ENCODE data around the gene ZC3H12A. TPM values are rescaled to one million over a fixed set of nuclear protein-coding genes. Genes with fewer than 3 reads are reported as not detected.
A peak's percentile ranks its signal among the peaks of the same experiment; 100 is the strongest.

ZC3H12A gene
- total and polyA plus RNA-seq, 2 of the 8 experiments (the other 6 are each of a cell fraction or from before 2014, with no cell fraction given), result 7.4 to 10.0 TPM

GRCh38 chr1:37429029-37429428, 45.4 kb upstream of the ZC3H12A start:
- TF ChIP-seq JUND (IDR thresholded peaks at IDR 0.05; ENCODE audit: low read length), result no peak
- TF ChIP-seq RXRA (IDR thresholded peaks at IDR 0.05; ENCODE audit: insufficient read depth, low read depth, low read length), result no peak
- no peak for TF ChIP-seq BCL11A (IDR thresholded peaks at IDR 0.05; ENCODE audit: low read depth in 2 of 2, low read length in 2 of 2)
- TF ChIP-seq SRF (IDR thresholded peaks at IDR 0.05; ENCODE audit: low read depth, low read length), result no peak
- no peak for TF ChIP-seq MAFK (IDR thresholded peaks at IDR 0.05; ENCODE audit: low read depth, low read length)
- no peak for TF ChIP-seq CEBPB (IDR thresholded peaks at IDR 0.05; ENCODE audit: low read depth, low read length)
- no peak for TF ChIP-seq SP2 (IDR thresholded peaks at IDR 0.05; ENCODE audit: low read length)
- TF ChIP-seq CTBP2 (IDR thresholded peaks at IDR 0.05; ENCODE audit: borderline replicate concordance, insufficient read depth, insufficient read length, low read length), result no peak
- Histone ChIP-seq H4K91ac (replicated peaks; ENCODE audit: insufficient read length, low read length) (no peak overlapping the region), H3K56ac (replicated peaks; ENCODE audit: insufficient read length, low read depth, low read length) (no peak overlapping the region), H3K4me3 (ENCODE audit: extremely low read depth in 1 of 4, insufficient read depth in 2 of 4, low read depth in 3 of 4, low read length in 4 of 4) (no peak overlapping the region), H3K79me2 (ENCODE audit: control insufficient read depth in 1 of 2, insufficient read depth in 2 of 2, low read length in 2 of 2) (no peaks in the 10 kb centered on the region), H2BK120ac (replicated peaks; ENCODE audit: low read depth, low read length) (no peak overlapping the region), H4K8ac (ENCODE audit: extremely low read depth, insufficient read depth, low read length) (no peak overlapping the region), H3K4ac (replicated peaks; ENCODE audit: insufficient read length, low read depth, low read length) (no peak overlapping the region), H2BK15ac (ENCODE audit: low read length) (no peak overlapping the region), H2AK5ac (ENCODE audit: low read depth, low read length) (no peak overlapping the region), H2AFZ (ENCODE audit: low read length) (no peak overlapping the region), H3K9me3 (ENCODE audit: insufficient read depth in 2 of 2, low read depth in 1 of 2, low read length in 1 of 2) (no peaks in the 10 kb centered on the region), H3K18ac (ENCODE audit: extremely low read depth, low read length) (no peak overlapping the region), H3K9ac (replicated peaks in 1 of 4; ENCODE audit: extremely low read depth in 1 of 4, low read depth in 3 of 4, low read length in 3 of 4) (no peak overlapping the region), H3K36me3 (ENCODE audit: control insufficient read depth in 2 of 4, insufficient read depth in 4 of 4, low read length in 3 of 4) (no peaks in the 10 kb centered on the region), H3K27ac (ENCODE audit: low read depth, low read length) (no peak overlapping the region), H3K4me1 (replicated peaks in 1 of 4; ENCODE audit: control insufficient read depth in 3 of 4, insufficient read depth in 4 of 4, low read length in 3 of 4) (peaks cover 0 to 8% (median 3%) of the 10 kb centered on the region in 4 experiments; a peak in 3 of 7 replicates), H2BK20ac (ENCODE audit: low read length) (peak overlapping the region; percentile 84), H3K23ac (ENCODE audit: insufficient read length) (no peak overlapping the region), H3K4me2 (ENCODE audit: insufficient read depth in 1 of 2, low read depth in 2 of 2, low read length in 2 of 2) (no peak overlapping the region), H3K23me2 (ENCODE audit: low read depth, low read length) (peaks cover 5% of the 10 kb centered on the region; the same call in 1 of the 2 replicates), H3K27me3 (replicated peaks in 1 of 4; ENCODE audit: control insufficient read depth in 3 of 4, extremely low read depth in 1 of 4, insufficient read depth in 3 of 4, low read length in 3 of 4) (no peaks in the 10 kb centered on the region), H4K5ac (ENCODE audit: insufficient read length, low read depth, low read length) (no peak overlapping the region), H2BK5ac (ENCODE audit: low read depth, low read length) (no peak overlapping the region), H4K20me1 (replicated peaks in 1 of 2; ENCODE audit: control insufficient read depth in 1 of 2, insufficient read depth in 2 of 2, low read length in 2 of 2) (no peaks in the 10 kb centered on the region), H2BK12ac (ENCODE audit: low read depth, low read length) (0 out of 2 replicates have a peak overlapping the region, but pooled peaks have one; percentile 1), H3K79me1 (ENCODE audit: low read depth, low read length) (no peaks in the 10 kb centered on the region), H3K14ac (ENCODE audit: insufficient read length) (no peak overlapping the region)
- no peak for FAIRE-seq
- CTCF ChIA-PET (ENCODE audit: partially characterized antibody), result no interaction called here
- no peak for DNase-seq (ENCODE audit: low read depth in 1 of 2, low spot score in 2 of 2)
- POLR2A ChIA-PET (ENCODE audit: partially characterized antibody), result no interaction called here
- WGBS, 2 experiments (ENCODE audit: extremely low coverage in 1 of 2, insufficient coverage in 1 of 2, insufficient read length in 1 of 2, insufficient replicate concordance in 2 of 2, low coverage in 1 of 2, low lambda C conversion rate in 2 of 2, missing lambda C conversion rate in 1 of 2), result 82% methylated on average over 6 of the region's 6 CpGs; no CpG with 5 or more reads in 1 of the 2 experiments

Data from H1 (cell line).